H9 (cell line): ENCODE measurements around the gene ONECUT3. TPM values are rescaled to one million over a fixed set of nuclear protein-coding genes. Genes with fewer than 3 reads are reported as not detected.

Experiments used
- DNase-seq: peaks from one replicate; pipeline ENCODE4 v3.0.0-alpha.2; 2017
- H2AFZ ChIP-seq: one replicate; pipeline ENCODE4 v1.6.1; 2013; ENCODE audit warnings: mild to moderate bottlenecking, low read length, control low read depth, moderate library complexity
- H2AK5ac ChIP-seq: 2 replicates; pipeline ENCODE4 v1.6.1; 2013; ENCODE audit warnings: low read length, control low read depth, mixed read lengths; ENCODE audit not compliant: insufficient read length
- H2BK120ac ChIP-seq: one replicate; pipeline ENCODE4 v1.6.1; 2013; ENCODE audit warnings: low read depth, mild to moderate bottlenecking, low read length, control low read depth, inconsistent platforms; ENCODE audit not compliant: poor library complexity, severe bottlenecking
- H2BK12ac ChIP-seq: 2 replicates; pipeline ENCODE4 v1.6.1; 2013; ENCODE audit warnings: low read length, control low read depth, mixed read lengths, low read depth; ENCODE audit not compliant: insufficient read length
- H2BK15ac ChIP-seq: 2 replicates; pipeline ENCODE4 v1.6.1; 2013; ENCODE audit warnings: low read depth, low read length, control low read depth
- H2BK20ac ChIP-seq: one replicate; pipeline ENCODE4 v1.6.1; 2013; ENCODE audit warnings: low read depth, mild to moderate bottlenecking, low read length, control low read depth, inconsistent platforms; ENCODE audit not compliant: poor library complexity, severe bottlenecking
- H2BK5ac ChIP-seq: 2 replicates; pipeline ENCODE4 v1.6.1; 2013; ENCODE audit warnings: low read length, control low read depth, mixed read lengths; ENCODE audit not compliant: insufficient read length
- H3K14ac ChIP-seq: 2 replicates; pipeline ENCODE4 v1.6.1; 2013; ENCODE audit warnings: low read length, control low read depth; ENCODE audit not compliant: insufficient read depth
- H3K18ac ChIP-seq: 2 replicates; pipeline ENCODE4 v1.6.1; 2013; ENCODE audit warnings: low read depth, mild to moderate bottlenecking, mixed read lengths, low read length, control low read depth; ENCODE audit not compliant: insufficient read length
- H3K23ac ChIP-seq: 2 replicates; pipeline ENCODE4 v1.6.1; 2013; ENCODE audit warnings: low read length, control low read depth, mixed read lengths, low read depth; ENCODE audit not compliant: insufficient read length
- H3K23me2 ChIP-seq: 2 replicates; pipeline ENCODE4 v1.6.1; 2013; ENCODE audit warnings: low read depth, mild to moderate bottlenecking, mixed read lengths, low read length, control low read depth; ENCODE audit not compliant: insufficient read length, poor library complexity, severe bottlenecking
- H3K27ac ChIP-seq: 2 replicates; pipeline ENCODE4 v1.5.1; 2013; ENCODE audit warnings: low read length, control low read depth, mixed read lengths, low read depth; ENCODE audit not compliant: insufficient read length
- H3K27me3 ChIP-seq: 2 replicates; pipeline ENCODE4 v1.6.1; 2013; ENCODE audit warnings: low read length, control low read depth, inconsistent platforms; ENCODE audit not compliant: insufficient read depth
- H3K4ac ChIP-seq: 2 replicates; pipeline ENCODE4 v1.6.1; 2013; ENCODE audit warnings: low read depth, mild to moderate bottlenecking, control low read depth, inconsistent platforms, low read length, moderate library complexity
- H3K4me1 ChIP-seq: 2 replicates; pipeline ENCODE4 v1.6.1; 2013; ENCODE audit warnings: low read length, control low read depth, inconsistent platforms; ENCODE audit not compliant: insufficient read depth
- H3K4me2 ChIP-seq: 2 replicates; pipeline ENCODE4 v1.6.1; 2013; ENCODE audit warnings: low read length, control low read depth, mixed read lengths; ENCODE audit not compliant: insufficient read length, insufficient read depth
- H3K56ac ChIP-seq: 2 replicates; pipeline ENCODE4 v1.6.1; 2013; ENCODE audit warnings: low read depth, mild to moderate bottlenecking, mixed read lengths, low read length, control low read depth; ENCODE audit not compliant: insufficient read length
- H3K79me1 ChIP-seq: 2 replicates; pipeline ENCODE4 v1.6.1; 2013; ENCODE audit warnings: low read depth, mild to moderate bottlenecking, moderate library complexity, low read length, control low read depth, inconsistent platforms; ENCODE audit not compliant: insufficient read depth, poor library complexity, severe bottlenecking
- H3K79me2 ChIP-seq: 2 replicates; pipeline ENCODE4 v1.6.1; 2013; ENCODE audit warnings: low read length, control low read depth, inconsistent platforms; ENCODE audit not compliant: insufficient read depth
- H3K9ac ChIP-seq: 2 replicates; pipeline ENCODE4 v1.6.1; 2013; ENCODE audit warnings: low read length, control low read depth, mixed read lengths; ENCODE audit not compliant: insufficient read length; ENCODE audit errors: extremely low read depth
- H3K9me3 ChIP-seq: one replicate; pipeline ENCODE4 v1.6.1; 2013; ENCODE audit warnings: low read depth, low read length, inconsistent platforms; ENCODE audit not compliant: control insufficient read depth
- H3T11ph ChIP-seq: one replicate; pipeline ENCODE4 v1.6.1; 2013; ENCODE audit warnings: mild to moderate bottlenecking, low read length, control low read depth, inconsistent platforms
- H4K20me1 ChIP-seq: one replicate; pipeline ENCODE4 v1.6.1; 2013; ENCODE audit not compliant: control insufficient read depth, insufficient read length, insufficient read depth
- H4K5ac ChIP-seq: 2 replicates; pipeline ENCODE4 v1.6.1; 2013; ENCODE audit warnings: low read depth, mild to moderate bottlenecking, mixed read lengths, low read length, control low read depth; ENCODE audit not compliant: insufficient read length
- H4K8ac ChIP-seq: replicated peaks from 2 replicates; pipeline ENCODE4 v1.6.1; 2013; ENCODE audit warnings: low read length, control low read depth, mixed read lengths, low read depth; ENCODE audit not compliant: insufficient read length
- H4K91ac ChIP-seq: 2 replicates; pipeline ENCODE4 v1.6.1; 2013; ENCODE audit warnings: low read depth, mild to moderate bottlenecking, moderate library complexity, mixed read lengths, low read length, control low read depth; ENCODE audit not compliant: insufficient read length
- H3K27ac Mint-ChIP-seq, 3 experiments: 2 replicates in 2 of 3; 3 replicates in 1 of 3; pipeline ENCODE4 v1.8.0; 2020 to 2021; ENCODE audit warnings: mixed read lengths in 3 of 3, mild to moderate bottlenecking in 1 of 3, moderate library complexity in 1 of 3
- H3K27me3 Mint-ChIP-seq: 2 replicates; pipeline ENCODE4 v1.8.0; 2021; ENCODE audit warnings: low read depth, mild to moderate bottlenecking, moderate library complexity, mixed read lengths
- H3K36me3 Mint-ChIP-seq, 3 experiments: 2 replicates in 2 of 3; 3 replicates in 1 of 3; pipeline ENCODE4 v1.8.0; 2020 to 2021; ENCODE audit warnings: low read depth in 3 of 3, mixed read lengths in 3 of 3; ENCODE audit not compliant: insufficient read depth in 1 of 3
- H3K4me1 Mint-ChIP-seq, 2 experiments: 2 replicates each; pipeline ENCODE4 v1.8.0; 2020; ENCODE audit warnings: mixed read lengths in 2 of 2
- H3K4me3 Mint-ChIP-seq, 2 experiments: 2 replicates in 1 of 2; 3 replicates in 1 of 2; pipeline ENCODE4 v1.8.0; 2020 to 2021; ENCODE audit warnings: mild to moderate bottlenecking in 2 of 2, mixed read lengths in 2 of 2, moderate library complexity in 1 of 2
- H3K9me3 Mint-ChIP-seq, 2 experiments: 2 replicates in 1 of 2; 3 replicates in 1 of 2; pipeline ENCODE4 v1.8.0; 2020; ENCODE audit warnings: mild to moderate bottlenecking in 2 of 2, mixed read lengths in 2 of 2, moderate library complexity in 1 of 2
- WGBS: extraction: QIAGEN DNeasy Blood & Tissue Kit; methylation state at CpG from one replicate; pipeline ENCODE4 v1.1.7; 2013; ENCODE audit warnings: missing lambda C conversion rate, low lambda C conversion rate, mixed read lengths; ENCODE audit not compliant: insufficient read length; ENCODE audit errors: extremely low coverage; 5-methylcytosine and 5-hydroxymethylcytosine counted together
- total RNA-seq: library from RNA; stranded (reverse); gene quantifications from 2 replicates; pipeline ENCODE4 v1.2.1, GENCODE V29; 2021
- TF ChIP-seq, protein P1 (sequence below): fragments of 200-600 bp; sonication (generic); conservative IDR thresholded peaks from 3 replicates; pipeline ENCODE4 v1.8.0; 2021; ENCODE audit warnings: antibody characterized with exemption, mild to moderate bottlenecking

The ONECUT3 gene
- total RNA-seq, 1 experiment from 2014 or later: 0.04 TPM

DNA sequence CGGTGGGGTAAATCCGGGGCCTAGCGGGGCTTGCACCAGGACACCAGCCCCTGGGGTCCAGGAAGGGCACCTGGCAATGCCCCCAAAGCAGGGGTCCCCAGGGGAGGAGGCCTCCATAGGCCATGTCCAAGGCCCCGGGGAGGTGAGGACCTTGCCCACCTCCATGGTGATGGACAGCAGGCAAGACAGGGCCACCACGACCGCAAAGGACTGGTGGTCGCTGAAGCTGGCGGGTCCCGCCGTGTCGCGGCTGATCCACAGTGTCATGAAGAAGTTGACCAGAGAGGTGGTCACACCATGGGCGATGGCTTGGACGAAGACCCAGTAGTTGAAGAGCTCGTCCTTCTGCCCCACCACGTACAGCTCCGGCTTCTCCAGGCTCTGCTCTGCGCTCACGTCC, 32.0 kb downstream of the ONECUT3 start:
- WGBS: no CpG with 5 or more reads among the region's 19 CpGs
- Mint-ChIP-seq H3K4me1 (peaks cover 0 to 3% of the 10 kb centered on the region in 2 experiments; a peak in 1 of 4 replicates), H3K4me3 (no peak overlapping the region), H3K36me3 (peaks cover 0 to 4% (median 2%) of the 10 kb centered on the region in 3 experiments; a peak in 3 of 7 replicates), H3K27ac (no peak overlapping the region), H3K9me3 (peaks cover 19 to 21% of the 10 kb centered on the region in 2 experiments), H3K27me3 (peaks cover 56% of the 10 kb centered on the region)
- TF ChIP-seq, protein P1, sequence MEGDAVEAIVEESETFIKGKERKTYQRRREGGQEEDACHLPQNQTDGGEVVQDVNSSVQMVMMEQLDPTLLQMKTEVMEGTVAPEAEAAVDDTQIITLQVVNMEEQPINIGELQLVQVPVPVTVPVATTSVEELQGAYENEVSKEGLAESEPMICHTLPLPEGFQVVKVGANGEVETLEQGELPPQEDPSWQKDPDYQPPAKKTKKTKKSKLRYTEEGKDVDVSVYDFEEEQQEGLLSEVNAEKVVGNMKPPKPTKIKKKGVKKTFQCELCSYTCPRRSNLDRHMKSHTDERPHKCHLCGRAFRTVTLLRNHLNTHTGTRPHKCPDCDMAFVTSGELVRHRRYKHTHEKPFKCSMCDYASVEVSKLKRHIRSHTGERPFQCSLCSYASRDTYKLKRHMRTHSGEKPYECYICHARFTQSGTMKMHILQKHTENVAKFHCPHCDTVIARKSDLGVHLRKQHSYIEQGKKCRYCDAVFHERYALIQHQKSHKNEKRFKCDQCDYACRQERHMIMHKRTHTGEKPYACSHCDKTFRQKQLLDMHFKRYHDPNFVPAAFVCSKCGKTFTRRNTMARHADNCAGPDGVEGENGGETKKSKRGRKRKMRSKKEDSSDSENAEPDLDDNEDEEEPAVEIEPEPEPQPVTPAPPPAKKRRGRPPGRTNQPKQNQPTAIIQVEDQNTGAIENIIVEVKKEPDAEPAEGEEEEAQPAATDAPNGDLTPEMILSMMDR: no peak
- Histone ChIP-seq H3K27ac (no peak overlapping the region), H3K23me2 (no peaks in the 10 kb centered on the region), H2BK15ac (no peak overlapping the region), H4K91ac (no peak overlapping the region), H2AK5ac (no peak overlapping the region), H4K20me1 (no peaks in the 10 kb centered on the region), H2BK120ac (no peak overlapping the region), H3K27me3 (peaks cover 4% of the 10 kb centered on the region; the same call in 1 of the 2 replicates), H2BK20ac (no peak overlapping the region), H3K9ac (no peak overlapping the region), H3T11ph (no peak overlapping the region), H3K4ac (no peak overlapping the region), H4K5ac (no peak overlapping the region), H2BK12ac (no peak overlapping the region), H2BK5ac (no peak overlapping the region), H3K56ac (no peak overlapping the region), H3K79me2 (no peaks in the 10 kb centered on the region), H3K9me3 (no peaks in the 10 kb centered on the region), H3K4me2 (no peak overlapping the region), H3K4me1 (no peaks in the 10 kb centered on the region), H3K23ac (no peak overlapping the region), H3K18ac (no peak overlapping the region), H3K14ac (no peak overlapping the region), H3K79me1 (no peaks in the 10 kb centered on the region), H2AFZ (no peak overlapping the region), H4K8ac (no peak overlapping the region)
- DNase-seq: no peak
